Pancreas (tissue), 10 donors: ENCODE data around the gene MAT2A. TPM values are rescaled to one million over a fixed set of nuclear protein-coding genes. Genes with fewer than 3 reads are reported as not detected.

Experiments used
- ATAC-seq, 4 donors: fragments of 200-7000 bp; cut with Tn5 transposase; one replicate each; pipeline versions ENCODE4 v1.8.0 to v1.9.1; 2020; ENCODE audit warnings: mild to moderate bottlenecking in 4 of 4, moderate library complexity in 4 of 4
- DNase-seq, 6 donors: peaks; one replicate each; pipeline ENCODE4 v3.0.0-alpha.2; 2020
- FAIRE-seq: peaks from 2 replicates; lab custom pipeline; 2012; peaks lifted over from hg19 to GRCh38; lab: Jason Lieb, UNC
- H3K27ac ChIP-seq, 4 donors: fragments of 200-600 bp; sonication (generic); 1 replicate in 3 of 4; 2 replicates in 1 of 4; pipeline versions ENCODE4 v1.5.0 to v1.8.0; 2020
- H3K27me3 ChIP-seq, 4 donors: fragments of 200-600 bp; one replicate each; pipeline ENCODE4 v1.8.0; 2021
- H3K36me3 ChIP-seq, 3 donors: fragments of 200-600 bp; sonication (generic) in 1 of 3; one replicate each; pipeline versions ENCODE4 v1.5.0 to v1.8.0; 2020 to 2021
- H3K4me1 ChIP-seq, 3 donors: fragments of 200-600 bp; one replicate each; pipeline ENCODE4 v1.8.0; 2021
- H3K4me3 ChIP-seq, 4 donors: fragments of 200-600 bp; sonication (generic) in 2 of 4; one replicate each; pipeline versions ENCODE4 v1.5.0 to v1.8.0; 2020 to 2021
- H3K9me3 ChIP-seq, 4 donors: fragments of 200-600 bp; one replicate each; pipeline ENCODE4 v1.8.0; 2021
- CTCF ChIP-seq, 4 donors: fragments of 200-600 bp; sonication (generic) in 3 of 4; IDR thresholded peaks; one replicate each; pipeline versions ENCODE4 v1.5.0 to v1.8.0; 2021; ENCODE audit warnings: antibody characterized with exemption in 4 of 4
- WGBS, 2 donors: extraction: QIAGEN DNeasy Blood & Tissue Kit; methylation state at CpG; one replicate each; pipeline ENCODE4 v1.1.7; 2013; 5-methylcytosine and 5-hydroxymethylcytosine counted together
- intact Hi-C, 3 donors: fragments of 100-400 bp; cut with DNase I; formaldehyde crosslinking; loops; one replicate each; pipeline versions ENCODE4 v1.11.1 to v1.14.2; 2022
- polyA plus RNA-seq, 2 donors: library from polyadenylated mRNA; stranded (reverse); fragments of 200-250 nt; gene quantifications; one replicate each; pipeline ENCODE4 v1.2.3, GENCODE V29; 2013
- total RNA-seq, 6 donors: library from RNA; stranded (reverse); fragmentation: NEBNext Ultra II Directional in 4 of 6; extraction: Animal tissue kit (Norgen Biotek cat#: 25700) in 4 of 6; gene quantifications; one replicate each; pipeline versions ENCODE4 v1.2.1 to v1.2.4, GENCODE V29; 2021 to 2023
- donor health status: healthy with polysubstance abuse.
- donor health status: DM: no; HTN: no; CAD: no; lungs with moderate emphysema.
- donor health status: DM: no; HTN: no; CAD: no.
- donor health status: control.
- donor health status: control.
- donor health status: Bipolar disorder and iron deficiency.
- donor health status: DM: yes; HTN: yes; CAD: no.
- donor health status: DM: no; HTN: no; CAD: no.
- donor health status: DM: no; HTN: no; CAD: no.
- donor health status: DM: yes; HTN: yes; CAD: no.

MAT2A gene
- total and polyA plus RNA-seq, 8 donors = 127 to 447 (median 215) TPM

DNA sequence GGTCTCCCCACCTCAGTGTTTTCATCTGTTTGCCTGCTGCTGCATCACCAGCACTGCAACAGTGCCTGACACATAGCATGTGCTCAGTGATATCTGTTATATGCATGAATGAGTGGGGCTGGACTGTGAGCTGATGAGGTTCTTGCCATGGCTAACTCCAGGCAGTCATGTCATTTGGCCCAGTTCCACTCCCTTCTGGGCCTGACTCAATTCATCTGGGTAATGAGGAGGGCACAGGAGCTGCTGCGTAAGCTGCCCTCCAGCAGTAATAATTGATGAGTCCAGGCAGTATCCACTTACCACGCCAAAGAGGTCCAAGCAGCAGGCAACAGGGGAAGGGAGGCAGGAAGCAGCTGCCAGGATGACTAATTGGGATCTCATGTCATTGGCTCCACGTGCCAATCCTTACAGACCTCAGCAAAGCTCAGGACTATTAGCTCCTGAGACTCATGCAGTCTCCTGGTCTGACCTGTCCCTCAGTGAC lies 34.1 kb upstream of the MAT2A start:
- Histone ChIP-seq H3K4me1 (peaks cover 0 to 7% (median 0%) of the 10 kb centered on the region in 3 donors), H3K27ac (no peak overlapping the region), H3K4me3 (no peak overlapping the region), H3K27me3 (no peaks in the 10 kb centered on the region), H3K36me3 (no peaks in the 10 kb centered on the region), H3K9me3 (no peaks in the 10 kb centered on the region)
- ATAC-seq = peak; percentile 46 to 77 (median 60)
- DNase-seq = peak in 1 of 6 donors; percentile 25
- TF ChIP-seq CTCF (IDR thresholded peaks at IDR 0.05) = no peak
- intact Hi-C loops = no loop called here
- 62 to 65% methylated on average over 3 of the region's 3 CpGs for WGBS, 2 donors
- no peak for FAIRE-seq

- Histone ChIP-seq H3K36me3 (no peaks in the 10 kb centered on the region), H3K4me1 (peaks cover 0 to 7% (median 0%) of the 10 kb centered on the region in 3 donors), H3K9me3 (no peaks in the 10 kb centered on the region), H3K4me3 (no peak overlapping the region), H3K27ac (no peak overlapping the region), H3K27me3 (no peaks in the 10 kb centered on the region)
- peak in 1 of 6 donors; percentile 3 for DNase-seq
- ATAC-seq = no peak
- FAIRE-seq = no peak
- TF ChIP-seq CTCF (IDR thresholded peaks at IDR 0.05) = no peak
- 93% methylated on average over 10 of the region's 10 CpGs for WGBS, 2 donors
- intact Hi-C loops = no loop called here
Observed at GRCh38 chr2:85505551-85506238, 33.3 kb upstream of the MAT2A start.

- TF ChIP-seq CTCF (IDR thresholded peaks at IDR 0.05) = no peak
- peaks cover 0 to 7% (median 0%) of the 10 kb centered on the region in 3 donors for H3K4me1 ChIP-seq
- intact Hi-C loops = no loop called here
- H3K4me3 ChIP-seq = no peak overlapping the region
- H3K9me3 ChIP-seq = no peaks in the 10 kb centered on the region
- FAIRE-seq (no peak), DNase-seq (peak in 1 of 6 donors; percentile 2), ATAC-seq (peak in 1 of 4 donors; percentile 22)
- 81 to 86% methylated on average over 7 of the region's 7 CpGs for WGBS, 2 donors
- H3K27ac ChIP-seq = peak overlapping the region in 1 of 4 donors; percentile 27
- H3K27me3 ChIP-seq = no peaks in the 10 kb centered on the region
- no peaks in the 10 kb centered on the region for H3K36me3 ChIP-seq
Observed at GRCh38 chr2:85506768-85507181, 32.2 kb upstream of the MAT2A start.

GRCh38 chr2:85511008-85511811 lies 27.8 kb upstream of the MAT2A start:
- no peaks in the 10 kb centered on the region for H3K9me3 ChIP-seq
- intact Hi-C loops = no loop called here
- no peaks in the 10 kb centered on the region for H3K27me3 ChIP-seq
- H3K36me3 ChIP-seq = no peaks in the 10 kb centered on the region
- DNase-seq (peak in 1 of 6 donors; percentile 1), ATAC-seq (peak in 2 of 4 donors; percentile 31 to 45), FAIRE-seq (no peak)
- TF ChIP-seq CTCF (IDR thresholded peaks at IDR 0.05) = no peak
- 66 to 67% methylated on average over 6 of the region's 6 CpGs for WGBS, 2 donors
- H3K27ac ChIP-seq = no peak overlapping the region
- no peaks in the 10 kb centered on the region for H3K4me1 ChIP-seq
- H3K4me3 ChIP-seq = no peak overlapping the region
